HepG2 (cell line): ENCODE measurements around the gene ARHGAP45. TPM values are rescaled to one million over a fixed set of nuclear protein-coding genes. Genes with fewer than 3 reads are reported as not detected.

Experiments used
- BRCA1 ChIP-seq: sonication (generic); formaldehyde crosslinking; IDR thresholded peaks from 2 replicates; pipeline ENCODE4 v1.4.0; 2020; ENCODE audit warnings: missing genetic modification reagents
- FOSL2 ChIP-seq: sonication (generic); formaldehyde crosslinking; IDR thresholded peaks from 2 replicates; pipeline ENCODE4 v1.4.0; 2020; ENCODE audit warnings: missing genetic modification reagents
- FOXA1 ChIP-seq, 2 experiments: fragments of 450-650 bp in 1 of 2; sonication (generic) in 1 of 2; formaldehyde crosslinking in 1 of 2; IDR thresholded peaks; 2 replicates each; pipeline versions ENCODE4 v1.4.0 to v1.6.1; 2016 to 2020; ENCODE audit warnings: missing genetic modification reagents in 1 of 2
- HOXA7 ChIP-seq: sonication (generic); formaldehyde crosslinking; IDR thresholded peaks from 2 replicates; pipeline ENCODE4 v1.8.1; 2022; ENCODE audit warnings: mild to moderate bottlenecking, missing genetic modification reagents, moderate library complexity
- ISL2 ChIP-seq: sonication (generic); formaldehyde crosslinking; IDR thresholded peaks from 2 replicates; pipeline ENCODE4 v1.5.0; 2020; ENCODE audit warnings: missing genetic modification reagents
- JUND ChIP-seq: sonication (generic); formaldehyde crosslinking; IDR thresholded peaks from 2 replicates; pipeline ENCODE4 v1.8.0; 2022; ENCODE audit warnings: mild to moderate bottlenecking, missing genetic modification reagents
- KDM2A ChIP-seq: sonication (generic); formaldehyde crosslinking; IDR thresholded peaks from 2 replicates; pipeline ENCODE4 v1.4.0; 2020; ENCODE audit warnings: low read depth, missing genetic modification reagents, borderline replicate concordance
- NFIB ChIP-seq: sonication (generic); formaldehyde crosslinking; IDR thresholded peaks from 2 replicates; pipeline ENCODE4 v1.9.0; 2021; ENCODE audit warnings: missing genetic modification reagents, mild to moderate bottlenecking, borderline replicate concordance
- POLR2A ChIP-seq, 2 experiments: IDR thresholded peaks; 2 replicates each; pipeline ENCODE4 v1.6.1; 2011; ENCODE audit warnings: low read depth in 2 of 2, low read length in 2 of 2, mild to moderate bottlenecking in 1 of 2, moderate library complexity in 1 of 2; ENCODE audit not compliant: insufficient read depth in 1 of 2
- PTBP1 ChIP-seq: fragments of 200-400 bp; formaldehyde crosslinking; IDR thresholded peaks from 2 replicates; pipeline ENCODE4 v1.6.1; 2018; ENCODE audit warnings: low read length, low read depth; ENCODE audit not compliant: poor library complexity, severe bottlenecking
- RFXAP ChIP-seq: sonication (generic); formaldehyde crosslinking; IDR thresholded peaks from 2 replicates; pipeline ENCODE4 v1.4.0; 2020; ENCODE audit warnings: missing genetic modification reagents, borderline replicate concordance
- SMARCE1 ChIP-seq: fragments of 450-650 bp; IDR thresholded peaks from 2 replicates; pipeline ENCODE4 v1.6.1; 2017; ENCODE audit warnings: borderline replicate concordance
- TBX3 ChIP-seq: fragments of 450-650 bp; IDR thresholded peaks from 2 replicates; pipeline ENCODE4 v1.6.1; 2017; ENCODE audit warnings: antibody characterized with exemption, mild to moderate bottlenecking, inconsistent platforms, borderline replicate concordance
- ZFP36L1 ChIP-seq: sonication (generic); formaldehyde crosslinking; IDR thresholded peaks from 2 replicates; pipeline ENCODE4 v1.8.0; 2022; ENCODE audit warnings: mild to moderate bottlenecking, missing genetic modification reagents, moderate library complexity
- ZMYM3 ChIP-seq: sonication (generic); formaldehyde crosslinking; IDR thresholded peaks from 2 replicates; pipeline ENCODE4 v1.5.1; 2020; ENCODE audit warnings: mild to moderate bottlenecking, missing genetic modification reagents
- ZNF326 ChIP-seq: sonication (generic); formaldehyde crosslinking; IDR thresholded peaks from 2 replicates; pipeline ENCODE4 v1.4.0; 2020; ENCODE audit warnings: missing genetic modification reagents, borderline replicate concordance
- ZNF446 ChIP-seq: sonication (generic); formaldehyde crosslinking; IDR thresholded peaks from 2 replicates; pipeline ENCODE4 v1.5.0; 2020; ENCODE audit warnings: mild to moderate bottlenecking, missing genetic modification reagents
- ZNF766 ChIP-seq: sonication (generic); formaldehyde crosslinking; IDR thresholded peaks from 2 replicates; pipeline ENCODE4 v1.5.0; 2020; ENCODE audit warnings: missing genetic modification reagents, borderline replicate concordance
- ZNF792 ChIP-seq: IDR thresholded peaks from 2 replicates; pipeline ENCODE4 v1.6.1; 2016
- ZSCAN31 ChIP-seq: sonication (generic); formaldehyde crosslinking; IDR thresholded peaks from 2 replicates; pipeline ENCODE4 v1.5.0; 2020; ENCODE audit warnings: low read depth, mild to moderate bottlenecking, missing genetic modification reagents
- polyA plus RNA-seq, 8 experiments: library from polyadenylated mRNA; depleted of rRNA in 3 of 8; stranded (reverse) in 7 of 8; unstranded in 1 of 8; fragments of >200 nt; fragmentation: Illumina TruSeq in 4 of 8; extraction: Trizol in 4 of 8; gene quantifications; 2 replicates each; pipeline versions ENCODE4 v1.2.1 to v1.2.3, GENCODE V29; 2011 to 2016; ENCODE audit warnings: low read depth in 4 of 8, missing spikeins in 1 of 8, mixed read lengths in 1 of 8; ENCODE audit not compliant: insufficient read depth in 1 of 8
- total RNA-seq, 5 experiments: library from RNA; depleted of rRNA; stranded (reverse); fragments of >200 nt; fragmentation: Illumina TruSeq; extraction: Trizol; gene quantifications; 2 replicates each; pipeline ENCODE4 v1.2.3, GENCODE V29; 2016; ENCODE audit warnings: low read depth in 1 of 5
- TF ChIP-seq, protein P1 (sequence below), 2 experiments: sonication (generic) in 1 of 2; formaldehyde crosslinking in 1 of 2; IDR thresholded peaks; 2 replicates each; pipeline versions ENCODE4 v1.5.1 to v1.6.1; 2011 to 2020; ENCODE audit warnings: borderline replicate concordance in 1 of 2, low read depth in 1 of 2, low read length in 1 of 2, mild to moderate bottlenecking in 1 of 2, missing genetic modification reagents in 1 of 2, moderate library complexity in 1 of 2
- TF ChIP-seq, protein P2 (sequence below): sonication (generic); formaldehyde crosslinking; IDR thresholded peaks from 2 replicates; pipeline ENCODE4 v1.4.0; 2020; ENCODE audit warnings: missing genetic modification reagents, mild to moderate bottlenecking, borderline replicate concordance
- TF ChIP-seq, protein P3 (sequence below): IDR thresholded peaks from 2 replicates; pipeline ENCODE4 v1.6.1; 2016; ENCODE audit warnings: control low read depth
- TF ChIP-seq, protein P4 (sequence below): sonication (generic); formaldehyde crosslinking; IDR thresholded peaks from 2 replicates; pipeline ENCODE4 v1.5.0; 2020; ENCODE audit warnings: missing genetic modification reagents

The ARHGAP45 gene
- total and polyA plus RNA-seq, 2 of the 13 experiments (the other 11 are each of a cell fraction or from before 2014, with no cell fraction given) = 0.84 to 32.0 TPM

DNA sequence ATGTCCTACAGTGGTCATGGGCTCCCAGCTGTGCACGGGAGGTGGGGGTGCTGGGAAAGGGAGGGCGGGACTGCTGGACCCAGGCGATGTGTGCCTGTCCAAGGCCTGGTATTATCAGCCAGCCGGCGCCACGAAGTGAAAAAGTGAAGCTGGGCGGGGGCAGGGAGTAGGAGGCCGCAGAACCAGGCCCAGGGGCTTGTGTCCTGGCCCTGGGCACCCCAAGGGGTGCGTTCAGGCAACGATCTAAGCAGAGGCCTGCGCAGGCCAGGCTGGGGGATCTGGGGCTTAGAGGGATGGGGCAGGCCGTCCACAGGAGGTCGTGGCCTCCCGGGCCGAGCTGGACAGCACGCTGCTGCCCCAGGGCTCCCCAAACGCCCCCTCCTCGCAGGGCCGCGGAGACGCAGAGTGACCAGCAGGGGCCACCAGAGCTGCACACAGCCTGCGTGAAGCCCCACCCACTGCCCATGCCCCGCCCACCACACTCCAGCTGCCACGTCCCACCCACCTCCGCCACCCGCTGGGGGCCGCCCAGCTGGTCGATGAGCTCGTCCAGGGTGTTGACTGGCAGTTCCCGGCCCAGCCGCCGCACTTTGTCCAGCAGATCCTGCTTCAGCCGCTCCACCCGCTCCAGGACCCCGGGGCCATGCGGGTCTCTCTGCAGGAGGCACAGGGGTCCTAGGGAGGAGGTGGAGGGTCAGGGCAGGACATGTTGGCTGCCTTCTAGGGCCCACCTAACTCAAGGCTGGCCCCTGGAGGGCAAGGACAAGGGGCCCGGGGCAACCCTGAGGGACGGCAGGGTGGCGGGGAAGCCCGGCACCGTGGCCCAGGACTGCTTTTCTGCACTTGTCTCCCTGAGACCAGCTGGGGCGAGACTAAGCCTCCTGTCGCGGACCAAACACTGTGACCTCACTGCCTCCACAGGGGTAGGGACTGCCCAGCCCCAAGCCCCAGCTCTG, 46.3 kb downstream of the ARHGAP45 start (continued):
- TF ChIP-seq, protein P1, sequence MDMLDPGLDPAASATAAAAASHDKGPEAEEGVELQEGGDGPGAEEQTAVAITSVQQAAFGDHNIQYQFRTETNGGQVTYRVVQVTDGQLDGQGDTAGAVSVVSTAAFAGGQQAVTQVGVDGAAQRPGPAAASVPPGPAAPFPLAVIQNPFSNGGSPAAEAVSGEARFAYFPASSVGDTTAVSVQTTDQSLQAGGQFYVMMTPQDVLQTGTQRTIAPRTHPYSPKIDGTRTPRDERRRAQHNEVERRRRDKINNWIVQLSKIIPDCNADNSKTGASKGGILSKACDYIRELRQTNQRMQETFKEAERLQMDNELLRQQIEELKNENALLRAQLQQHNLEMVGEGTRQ (IDR thresholded peaks at IDR 0.05; ENCODE audit: low read depth, low read length) = no peak
- TF ChIP-seq, protein P1 (CRISPR knock-in tag; IDR thresholded peaks at IDR 0.05; ENCODE audit: borderline replicate concordance) = no peak
- TF ChIP-seq KDM2A (CRISPR knock-in tag) (peak; percentile 73), ZFP36L1 (0 out of 2 replicates have a peak, but pooled peaks have one; percentile 63), SMARCE1 (no peak), ZMYM3 (CRISPR knock-in tag) (peak; percentile 5; the same call in 1 of the 2 replicates), ZSCAN31 (CRISPR knock-in tag) (peak; percentile 80; the same call in 1 of the 2 replicates), BRCA1 (CRISPR knock-in tag) (0 out of 2 replicates have a peak, but pooled peaks have one; percentile 24), ZNF326 (no peak), POLR2A (IDR thresholded peaks at IDR 0.05; ENCODE audit: insufficient read depth in 1 of 2, low read depth in 2 of 2, low read length in 2 of 2) (peak; percentile 46 to 75; a peak in 3 of 4 replicates), ZNF766 (CRISPR knock-in tag) (0 out of 2 replicates have a peak, but pooled peaks have one; percentile 20), RFXAP (peak; percentile 59; the same call in 1 of the 2 replicates), ISL2 (CRISPR knock-in tag) (peak; percentile 67), PTBP1 (no peak), TBX3 (peak; percentile 87), HOXA7 (CRISPR knock-in tag) (no peak), NFIB (no peak), FOXA1 (IDR thresholded peaks at IDR 0.05) (no peak), FOXA1 (CRISPR knock-in tag; IDR thresholded peaks at IDR 0.05) (peak; percentile 74), ZNF446 (CRISPR knock-in tag) (no peak), FOSL2 (CRISPR knock-in tag) (no peak), JUND (CRISPR knock-in tag) (peak; percentile 44; the same call in 1 of the 2 replicates), ZNF792 (CRISPR knock-in tag) (no peak)
- TF ChIP-seq, protein P2, sequence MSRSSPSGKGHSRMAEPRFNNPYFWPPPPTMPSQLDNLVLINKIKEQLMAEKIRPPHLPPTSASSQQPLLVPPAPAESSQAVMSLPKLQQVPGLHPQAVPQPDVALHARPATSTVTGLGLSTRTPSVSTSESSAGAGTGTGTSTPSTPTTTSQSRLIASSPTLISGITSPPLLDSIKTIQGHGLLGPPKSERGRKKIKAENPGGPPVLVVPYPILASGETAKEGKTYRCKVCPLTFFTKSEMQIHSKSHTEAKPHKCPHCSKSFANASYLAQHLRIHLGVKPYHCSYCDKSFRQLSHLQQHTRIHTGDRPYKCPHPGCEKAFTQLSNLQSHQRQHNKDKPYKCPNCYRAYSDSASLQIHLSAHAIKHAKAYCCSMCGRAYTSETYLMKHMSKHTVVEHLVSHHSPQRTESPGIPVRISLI = peak; percentile 35; the same call in 1 of the 2 replicates
- TF ChIP-seq, protein P3, sequence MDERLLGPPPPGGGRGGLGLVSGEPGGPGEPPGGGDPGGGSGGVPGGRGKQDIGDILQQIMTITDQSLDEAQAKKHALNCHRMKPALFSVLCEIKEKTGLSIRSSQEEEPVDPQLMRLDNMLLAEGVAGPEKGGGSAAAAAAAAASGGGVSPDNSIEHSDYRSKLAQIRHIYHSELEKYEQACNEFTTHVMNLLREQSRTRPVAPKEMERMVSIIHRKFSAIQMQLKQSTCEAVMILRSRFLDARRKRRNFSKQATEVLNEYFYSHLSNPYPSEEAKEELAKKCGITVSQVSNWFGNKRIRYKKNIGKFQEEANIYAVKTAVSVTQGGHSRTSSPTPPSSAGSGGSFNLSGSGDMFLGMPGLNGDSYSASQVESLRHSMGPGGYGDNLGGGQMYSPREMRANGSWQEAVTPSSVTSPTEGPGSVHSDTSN (CRISPR knock-in tag) = peak; percentile 80
- TF ChIP-seq, protein P4, sequence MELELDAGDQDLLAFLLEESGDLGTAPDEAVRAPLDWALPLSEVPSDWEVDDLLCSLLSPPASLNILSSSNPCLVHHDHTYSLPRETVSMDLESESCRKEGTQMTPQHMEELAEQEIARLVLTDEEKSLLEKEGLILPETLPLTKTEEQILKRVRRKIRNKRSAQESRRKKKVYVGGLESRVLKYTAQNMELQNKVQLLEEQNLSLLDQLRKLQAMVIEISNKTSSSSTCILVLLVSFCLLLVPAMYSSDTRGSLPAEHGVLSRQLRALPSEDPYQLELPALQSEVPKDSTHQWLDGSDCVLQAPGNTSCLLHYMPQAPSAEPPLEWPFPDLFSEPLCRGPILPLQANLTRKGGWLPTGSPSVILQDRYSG (CRISPR knock-in tag) = no peak
